Activated CD4-positive, CD25-positive, alpha-beta regulatory T cell treated with anti-CD3 and anti-CD28 coated beads, Interleukin-2, amount 50 U/mL, for 16 hours (primary cell): ENCODE data around the gene SPON2.

Experiments used
- DNase-seq: peaks from one replicate; pipeline ENCODE4 v3.0.0-alpha.2; 2020; ENCODE audit warnings: low read depth, low spot score

Gene SPON2

DNA sequence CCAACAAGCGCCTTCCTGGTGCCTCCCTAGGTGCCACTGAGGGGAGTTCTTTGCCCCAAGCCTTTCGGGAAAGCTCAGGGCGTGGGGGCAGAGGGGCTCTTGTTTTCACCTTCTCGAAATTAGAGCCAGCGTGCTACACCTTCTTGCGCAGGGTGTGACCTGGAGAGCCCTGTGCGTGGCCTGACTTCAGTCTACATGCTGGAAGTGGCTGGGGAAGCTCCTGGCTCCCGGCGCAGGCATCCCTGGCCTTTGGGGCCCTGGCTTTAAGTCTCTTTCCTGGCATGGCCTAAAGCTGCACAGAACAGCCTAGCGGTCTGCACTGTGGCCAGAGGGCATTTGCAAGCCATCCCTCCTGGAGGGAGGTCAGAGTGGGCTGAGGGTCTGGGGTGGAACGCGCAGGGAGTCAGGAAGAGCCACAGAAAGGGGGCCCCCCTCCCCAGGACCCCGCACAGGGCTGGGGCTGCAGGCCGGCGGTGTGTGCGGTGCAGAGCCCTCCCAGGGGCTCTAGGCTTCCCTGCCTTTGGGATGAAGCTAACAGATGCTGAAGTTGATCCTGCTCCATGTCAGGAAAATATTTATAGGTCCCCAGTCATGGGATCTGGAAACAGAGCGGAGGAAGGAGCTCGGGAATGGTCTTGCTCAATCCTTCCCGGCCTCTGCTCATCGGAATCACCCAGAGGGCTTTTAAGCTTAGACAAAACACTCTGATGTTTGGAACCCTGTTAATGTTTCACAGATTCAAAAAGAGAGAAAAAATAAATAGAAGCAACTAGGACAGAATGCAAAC, 781 bp upstream of the SPON2 start:
- DNase-seq = no peak

DNA sequence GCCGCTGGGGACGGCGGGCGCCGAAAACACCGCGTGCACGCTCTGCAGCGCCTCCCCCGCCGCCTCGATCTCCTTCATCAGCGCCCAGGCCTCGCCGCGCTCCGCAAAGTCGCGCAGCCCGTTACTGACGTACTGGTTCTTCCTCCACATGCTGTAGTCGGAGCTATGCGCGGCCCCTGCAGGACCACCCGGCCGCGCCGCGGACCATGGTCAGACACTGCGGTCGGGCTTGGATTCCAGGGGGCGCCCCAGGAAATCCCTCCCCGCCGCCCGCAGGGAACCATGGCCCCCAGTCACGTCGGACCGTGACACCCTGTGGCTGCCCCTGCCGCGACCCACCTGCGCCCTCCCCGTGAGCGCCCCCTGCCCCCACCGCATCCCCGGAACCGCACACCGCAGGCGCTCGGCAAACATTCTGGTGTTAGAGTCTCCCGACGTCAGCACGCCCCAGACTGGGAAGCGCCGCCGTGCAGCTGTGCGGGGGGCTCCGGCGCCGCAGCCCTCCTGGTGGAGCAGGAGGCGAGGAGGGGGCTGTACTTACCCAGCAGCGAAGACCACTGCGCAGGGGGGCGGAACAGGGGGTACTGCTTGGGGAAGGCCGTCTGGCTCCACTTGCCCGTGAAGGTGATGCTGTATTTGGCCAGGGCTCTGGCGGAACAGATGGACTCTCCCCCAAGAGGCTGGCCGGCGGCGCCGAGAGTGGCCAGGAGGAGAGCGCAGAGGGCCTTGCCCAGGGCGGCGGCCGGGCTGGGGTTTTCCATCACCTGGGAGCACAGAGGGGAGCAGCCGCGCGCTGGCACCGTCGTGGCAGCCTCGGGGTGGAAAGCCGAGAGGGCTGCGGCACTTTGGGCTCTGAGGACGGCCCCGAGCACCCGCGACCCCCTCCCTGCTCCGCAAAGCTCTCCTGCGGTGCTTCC, 814 bp downstream of the SPON2 start:
- DNase-seq = no peak

DNA sequence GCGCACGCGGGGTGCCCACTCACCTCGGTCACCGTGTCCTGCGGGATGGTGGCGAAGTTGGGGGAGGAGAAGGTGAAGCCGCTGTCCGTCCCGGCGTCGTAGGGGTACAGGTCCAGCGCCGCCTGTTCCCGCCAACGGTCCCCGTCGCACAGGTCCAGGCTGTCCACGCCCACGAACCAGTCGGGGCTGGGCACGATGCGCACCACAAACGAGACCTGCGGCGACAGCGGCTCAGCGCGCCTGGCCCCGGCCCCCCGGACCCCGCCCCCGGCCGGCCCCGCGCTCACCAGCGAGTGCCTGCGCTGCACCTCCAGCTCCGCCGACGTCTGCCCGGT, 1.4 kb downstream of the SPON2 start:
- no peak for DNase-seq

DNA sequence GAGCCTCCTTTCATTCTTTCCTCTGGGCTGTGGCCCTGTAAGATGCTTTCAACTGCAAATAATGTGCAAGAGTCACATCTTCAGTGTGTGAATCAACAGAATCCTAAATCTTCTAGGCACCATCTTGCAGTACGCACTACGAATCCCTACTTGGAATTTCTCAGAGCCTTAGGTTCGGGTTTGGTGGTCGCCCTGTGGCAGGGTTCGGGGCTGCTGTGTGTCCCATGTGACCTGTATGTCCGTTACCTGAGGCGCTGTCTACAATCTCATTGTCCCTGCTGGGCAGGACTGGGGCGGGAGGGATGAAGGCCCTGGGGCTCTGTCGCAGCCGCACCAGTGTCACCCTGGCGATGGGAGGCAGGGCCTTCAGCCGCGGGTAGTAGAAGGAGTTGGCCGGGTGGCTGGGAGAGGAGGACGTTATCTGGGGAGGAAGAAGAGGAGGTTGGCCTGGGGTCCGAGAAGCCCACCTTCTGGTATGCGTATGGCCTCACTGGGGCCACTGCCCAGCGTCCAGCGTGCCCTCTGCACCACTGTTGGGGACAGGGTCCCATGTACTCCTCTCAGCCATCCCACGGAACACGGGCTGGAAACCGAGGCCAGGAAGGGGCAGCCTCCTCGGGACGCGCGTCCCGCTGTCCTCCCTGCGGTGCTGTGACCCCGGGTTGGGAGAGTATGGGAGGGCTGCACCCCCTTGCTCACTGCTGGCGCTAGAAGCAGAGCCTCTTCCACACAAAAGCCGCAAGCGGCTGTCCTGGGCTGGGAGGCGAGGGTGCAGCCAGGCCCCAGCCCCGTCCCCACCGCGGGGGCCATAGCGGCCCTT, 2.0 kb downstream of the SPON2 start:
- no peak for DNase-seq

DNA sequence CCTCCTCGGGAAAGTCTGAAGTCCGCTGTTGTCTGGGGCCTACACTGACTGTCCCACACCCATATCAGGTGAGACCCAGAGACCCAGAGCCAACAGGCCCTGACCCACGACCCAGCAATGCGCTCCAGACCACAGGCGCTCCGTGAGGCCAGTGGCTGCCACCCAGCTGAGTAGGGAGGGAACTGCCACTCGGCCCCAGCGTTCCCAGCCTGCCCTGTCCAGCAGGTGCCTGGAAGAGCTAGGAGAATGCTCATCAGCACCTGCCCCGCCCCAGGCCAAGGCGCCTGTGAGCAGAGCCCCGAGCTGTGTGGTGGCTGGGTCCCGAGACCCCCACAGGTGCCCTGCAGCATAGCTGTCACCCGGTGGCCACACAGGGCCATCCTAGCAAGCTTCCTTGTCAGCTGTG, 2.7 kb downstream of the SPON2 start:
- no peak for DNase-seq

DNA sequence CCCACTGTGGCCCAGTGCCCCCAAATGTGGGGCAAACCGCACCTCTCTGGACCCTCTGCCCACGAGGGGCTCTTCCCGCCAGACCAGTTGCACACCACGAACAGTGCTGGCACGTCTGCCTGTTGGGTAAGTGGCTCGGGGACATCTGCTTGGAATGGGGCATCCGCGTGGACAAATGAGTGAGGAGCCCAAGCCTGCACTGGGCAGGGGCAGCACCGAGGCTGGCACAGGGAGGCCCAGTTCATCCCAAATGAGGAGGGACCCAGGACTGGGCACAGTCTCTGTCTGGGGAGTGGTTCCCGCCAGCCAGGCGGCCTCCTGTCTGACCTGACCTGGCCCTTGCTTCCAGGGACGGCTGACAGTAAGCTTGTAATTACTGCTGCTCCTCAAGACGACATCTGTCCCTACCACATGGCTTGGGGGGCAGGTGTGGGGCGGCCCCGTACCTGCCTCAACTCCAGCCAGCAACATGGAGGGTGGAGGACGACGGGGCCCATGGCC, 3.2 kb downstream of the SPON2 start:
- DNase-seq = no peak

DNA sequence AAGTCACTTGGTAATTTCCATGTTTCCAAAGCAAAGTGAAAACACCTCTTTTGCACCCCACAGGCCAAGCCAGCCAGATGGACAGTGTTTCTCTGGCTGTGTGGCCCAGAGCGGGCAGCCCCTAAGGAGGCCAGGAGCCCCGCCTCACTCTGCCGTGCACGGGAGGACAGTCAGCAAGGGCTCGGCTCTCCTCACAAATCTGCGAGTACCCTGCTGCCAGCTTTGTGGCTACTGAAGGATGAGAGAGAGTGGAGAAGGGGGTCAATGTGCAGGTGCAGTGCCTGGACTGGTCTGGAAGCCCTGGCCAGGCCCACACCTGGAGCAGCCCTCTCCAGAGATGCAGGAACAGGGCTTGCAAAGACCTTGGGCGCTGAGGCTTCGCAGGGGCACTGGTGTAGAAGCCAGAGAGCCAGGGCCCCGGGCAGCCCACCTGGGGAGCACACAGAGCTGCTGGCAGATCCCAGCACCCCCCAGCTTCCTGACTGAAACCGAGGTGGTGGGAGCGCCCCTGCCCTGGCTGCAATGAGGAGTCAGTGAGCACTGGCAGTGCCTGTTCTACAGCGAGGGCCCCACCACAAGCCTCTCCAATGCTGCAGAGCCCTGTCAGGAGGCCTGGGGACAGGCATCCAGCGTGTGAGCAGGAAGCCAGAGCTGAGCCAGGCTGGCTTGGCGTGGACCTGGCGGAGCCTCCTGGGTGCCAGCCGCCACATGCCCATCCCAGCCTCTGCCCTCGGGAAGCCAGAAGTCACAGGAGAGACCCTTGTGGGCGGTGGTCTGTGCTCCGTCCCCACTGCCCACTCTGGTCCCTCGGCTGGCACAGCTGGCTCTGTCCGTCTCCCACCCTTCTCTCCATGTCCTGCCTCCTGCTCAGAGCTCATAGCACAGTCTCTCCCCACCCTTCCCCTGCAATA, 3.9 kb downstream of the SPON2 start:
- no peak for DNase-seq

DNA sequence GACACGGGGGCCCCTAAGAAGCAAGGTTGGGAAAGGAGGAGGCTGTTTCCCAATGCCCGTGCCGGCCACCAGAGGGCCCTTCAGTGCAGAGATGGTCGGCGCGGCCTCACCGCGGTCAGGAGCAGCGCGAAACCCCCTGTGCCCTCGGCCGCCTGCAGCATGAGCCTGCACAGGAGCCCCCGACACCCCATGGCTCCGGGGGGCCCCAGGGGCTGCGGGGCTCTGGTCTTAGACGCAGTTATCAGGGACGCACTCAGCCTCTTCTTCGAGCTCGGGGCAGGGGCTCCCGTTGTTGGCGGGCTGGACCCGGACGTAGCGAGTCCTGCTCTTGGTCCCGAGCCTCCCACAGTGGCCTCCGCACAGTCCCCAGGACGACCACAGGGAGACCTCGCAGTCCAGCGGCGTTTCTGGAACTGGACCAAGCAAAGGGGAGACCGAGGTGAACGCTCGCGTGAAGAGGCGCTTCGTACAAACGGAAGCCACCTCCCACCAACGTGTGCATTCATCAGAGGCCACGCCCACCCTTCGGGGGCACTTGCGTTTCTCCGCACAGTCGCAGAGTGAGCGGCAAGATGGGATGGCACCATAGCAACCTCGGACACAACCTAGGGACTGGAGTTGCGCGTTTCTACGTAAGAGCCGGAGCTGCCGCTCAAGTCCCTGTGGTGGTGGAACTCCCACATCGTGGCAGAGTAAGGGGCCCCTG, 5.0 kb downstream of the SPON2 start:
- DNase-seq = peak; percentile 76

DNA sequence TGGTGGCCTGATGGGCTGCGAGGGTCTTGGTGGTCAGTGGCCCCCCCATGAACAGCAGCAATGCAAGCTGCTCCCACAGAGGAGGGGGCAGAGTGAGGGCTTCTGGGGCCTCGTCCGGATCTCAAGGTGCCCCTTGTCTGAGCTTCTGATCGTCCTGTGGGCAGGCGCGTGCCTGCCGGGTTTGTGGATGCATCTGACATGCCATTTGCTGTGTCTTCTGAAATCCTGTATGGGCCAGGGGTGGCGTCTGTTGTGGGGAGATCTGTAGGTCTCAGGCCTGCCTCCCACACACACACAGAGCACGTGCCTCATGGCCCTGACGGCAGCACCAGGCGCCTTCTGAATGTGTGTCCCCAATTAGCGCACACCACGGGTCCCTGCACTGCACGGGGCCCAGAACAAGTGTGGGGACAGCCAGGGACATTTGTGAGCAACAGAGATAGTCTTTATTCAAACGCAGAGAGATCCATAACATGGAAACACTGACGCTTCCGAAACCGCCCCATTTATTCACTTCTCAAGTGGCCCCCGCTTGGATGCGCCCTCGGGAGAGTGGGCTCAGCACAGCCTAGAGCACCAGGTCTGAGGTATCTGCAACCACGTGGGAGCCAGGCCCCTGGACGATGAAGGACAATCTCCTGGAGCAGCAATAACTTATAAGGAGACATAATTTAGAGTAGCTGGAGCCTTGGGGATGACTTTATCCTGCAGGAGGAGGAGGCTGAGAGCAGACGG, 5.7 kb downstream of the SPON2 start:
- DNase-seq = no peak

DNA sequence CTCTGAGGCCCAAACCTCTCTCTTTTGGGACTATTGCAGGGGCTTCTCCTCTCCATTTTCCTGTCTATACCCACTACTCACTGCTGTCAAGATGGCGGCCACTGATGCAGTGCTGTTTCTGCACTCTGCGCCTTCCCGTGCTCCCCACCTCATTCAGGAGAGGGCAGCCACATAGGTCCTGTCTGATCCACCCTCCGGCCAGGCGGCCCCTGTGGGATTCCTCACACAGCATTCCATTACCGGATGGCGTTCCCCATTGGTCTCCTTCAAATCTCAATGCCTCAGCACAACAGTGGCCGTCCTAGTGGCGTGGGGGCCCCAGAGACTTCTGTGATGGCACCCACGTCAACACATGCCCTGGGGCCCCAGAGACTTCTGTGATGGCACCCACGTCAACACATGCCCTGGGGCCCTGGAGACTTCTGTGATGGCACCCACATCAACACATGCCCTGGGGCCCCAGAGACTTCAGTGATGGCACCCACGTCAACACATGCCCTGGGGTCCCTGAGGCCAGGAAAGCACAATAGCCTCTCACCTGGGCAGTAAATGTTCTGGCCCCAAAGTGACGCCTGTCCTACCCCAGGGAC, 7.3 kb downstream of the SPON2 start:
- no peak for DNase-seq

DNA sequence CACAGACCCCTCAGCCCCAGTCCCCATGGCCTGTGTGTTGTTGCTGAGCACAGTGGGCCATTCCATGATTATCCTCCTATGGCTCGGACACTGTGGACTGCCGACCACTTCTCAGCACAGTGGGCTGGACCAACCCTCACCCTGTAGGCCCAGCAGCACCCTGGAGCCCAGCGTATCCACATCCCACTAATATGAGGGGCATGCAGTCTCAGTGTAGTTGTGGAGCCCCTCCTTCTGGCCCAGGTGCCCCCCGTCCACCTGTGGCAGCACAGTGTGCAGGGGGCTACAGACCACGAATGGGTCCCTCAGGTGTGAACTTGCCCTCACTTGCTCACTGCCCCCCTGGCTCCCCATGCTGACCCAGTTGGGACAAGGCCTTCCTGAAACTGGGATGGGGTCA, 7.9 kb downstream of the SPON2 start:
- DNase-seq = no peak

DNA sequence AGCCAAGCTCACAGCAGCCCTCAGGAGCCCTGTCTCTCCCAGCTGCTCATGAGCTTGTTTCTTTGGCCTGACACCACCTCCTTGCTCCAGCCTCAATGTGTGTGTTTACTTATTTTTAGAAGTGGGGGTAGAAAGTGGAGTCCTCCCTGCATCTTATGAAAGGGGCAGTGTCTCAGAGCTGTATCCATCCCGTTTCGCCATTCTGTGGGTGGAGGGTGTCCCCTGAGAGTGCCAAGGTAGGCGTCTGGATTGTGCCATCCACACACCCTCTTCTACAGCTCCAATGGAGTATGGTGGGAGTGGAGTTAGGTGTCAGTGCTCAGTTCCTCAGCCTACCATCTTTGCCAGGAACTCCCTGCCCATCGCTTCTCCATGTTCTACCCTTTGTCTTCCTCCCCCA, 8.3 kb downstream of the SPON2 start:
- no peak for DNase-seq

DNA sequence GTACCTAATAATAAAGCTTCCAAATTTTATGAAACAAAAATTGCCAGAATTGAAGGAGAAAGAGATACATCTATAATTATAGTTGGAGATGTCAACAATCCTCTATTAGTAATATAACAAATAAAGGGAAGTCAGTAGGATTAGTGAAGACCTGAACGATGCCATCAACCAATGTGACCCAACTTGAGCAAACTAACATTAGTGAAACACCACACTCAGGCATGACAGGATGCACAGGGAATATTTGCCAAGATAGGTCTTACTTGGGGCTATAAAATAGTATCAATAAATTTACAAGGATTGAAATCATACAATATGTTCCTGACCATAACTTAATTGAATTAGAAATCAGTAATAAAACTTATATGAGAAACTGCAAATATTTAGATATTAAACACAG, 12.0 kb downstream of the SPON2 start:
- no peak for DNase-seq

DNA sequence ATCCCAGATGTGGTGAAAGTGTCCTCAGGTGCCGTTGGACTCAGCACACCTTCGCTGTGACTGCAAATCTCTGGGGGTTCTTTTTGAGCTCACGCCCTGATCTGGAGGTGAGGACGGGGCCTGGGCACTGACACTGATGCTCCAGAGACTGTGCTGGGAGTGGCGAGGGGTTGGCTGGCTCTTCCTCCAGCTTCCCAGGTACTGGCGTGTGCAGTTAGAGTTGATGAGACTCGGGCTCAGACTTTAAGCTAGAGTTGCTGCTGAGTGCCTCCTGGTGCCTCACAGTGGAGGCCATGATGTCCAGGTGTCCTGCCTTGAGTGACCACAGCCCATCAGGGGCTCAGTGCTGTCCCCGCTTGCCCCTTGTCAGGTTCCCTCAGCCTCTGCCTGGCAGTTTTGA, 16.3 kb downstream of the SPON2 start:
- no peak for DNase-seq

DNA sequence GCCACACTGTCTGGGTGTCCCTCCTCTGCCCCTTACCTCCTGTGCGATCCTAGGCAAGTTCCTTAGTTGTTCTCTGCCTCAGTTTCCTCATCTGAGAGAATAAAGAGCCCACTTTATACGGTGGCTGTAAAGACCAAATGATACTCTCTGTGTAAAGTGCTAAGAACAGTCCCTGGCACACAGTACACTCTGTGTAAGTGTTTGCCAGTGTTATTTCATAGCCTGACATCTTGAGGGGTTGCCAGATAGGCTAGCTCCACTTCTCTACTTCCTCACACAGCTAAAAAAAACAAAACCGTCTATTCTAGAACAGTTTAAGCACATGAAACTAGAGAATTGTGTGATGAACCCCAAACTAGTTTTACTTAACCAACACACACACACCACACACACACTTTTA, 17.1 kb downstream of the SPON2 start:
- no peak for DNase-seq

DNA sequence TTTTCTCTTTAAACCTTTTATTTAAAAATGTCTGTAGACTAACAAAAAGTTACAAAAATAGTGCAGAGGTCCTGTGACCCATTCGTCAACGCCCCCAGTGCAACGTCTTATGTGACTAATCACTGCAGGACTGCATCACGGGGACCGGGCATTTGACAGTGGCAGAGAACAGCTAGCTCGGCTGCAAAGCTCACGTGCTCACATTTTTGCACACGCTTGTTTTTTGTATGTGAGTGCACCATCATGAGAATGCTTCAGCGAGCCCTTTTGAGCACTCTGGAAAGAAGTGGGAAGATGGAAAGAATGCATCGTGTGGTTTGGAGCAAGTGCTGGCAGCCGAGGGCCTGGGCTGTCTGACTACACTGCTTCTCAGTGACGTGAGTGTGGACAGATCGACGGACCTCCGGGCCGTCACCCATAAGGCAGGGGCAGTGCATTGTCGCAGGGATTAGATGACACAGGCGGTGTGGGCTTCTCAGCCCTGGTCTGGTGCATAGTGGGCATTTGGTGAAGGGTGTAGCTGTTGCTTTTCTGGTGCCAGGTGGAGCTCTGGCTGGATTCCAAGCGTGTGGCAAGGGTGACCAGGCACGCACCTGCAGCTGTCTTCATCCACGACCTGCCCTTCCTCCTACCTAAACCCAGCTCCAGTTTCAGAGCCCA, 17.7 kb downstream of the SPON2 start:
- no peak for DNase-seq

DNA sequence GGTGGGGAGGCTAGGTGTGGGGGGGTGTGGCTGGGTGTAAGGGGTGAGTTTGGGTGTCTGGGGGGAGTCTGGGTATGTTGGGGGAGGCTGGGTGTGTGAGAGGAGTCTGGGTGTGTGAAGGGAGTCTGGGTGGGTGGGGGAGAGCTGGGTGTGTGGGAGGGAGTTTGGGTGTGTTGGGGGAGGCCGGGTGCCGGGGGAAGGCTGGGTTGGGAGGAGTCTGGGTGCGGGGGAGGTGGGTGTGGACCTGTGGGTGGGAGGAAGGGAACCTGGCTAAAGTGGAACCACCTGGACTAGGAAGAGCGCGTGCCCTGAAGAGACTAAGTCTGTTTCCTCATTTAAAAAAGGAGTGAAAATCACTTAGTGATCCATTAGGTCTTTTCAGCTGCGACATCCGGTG, 18.3 kb downstream of the SPON2 start:
- DNase-seq = no peak

DNA sequence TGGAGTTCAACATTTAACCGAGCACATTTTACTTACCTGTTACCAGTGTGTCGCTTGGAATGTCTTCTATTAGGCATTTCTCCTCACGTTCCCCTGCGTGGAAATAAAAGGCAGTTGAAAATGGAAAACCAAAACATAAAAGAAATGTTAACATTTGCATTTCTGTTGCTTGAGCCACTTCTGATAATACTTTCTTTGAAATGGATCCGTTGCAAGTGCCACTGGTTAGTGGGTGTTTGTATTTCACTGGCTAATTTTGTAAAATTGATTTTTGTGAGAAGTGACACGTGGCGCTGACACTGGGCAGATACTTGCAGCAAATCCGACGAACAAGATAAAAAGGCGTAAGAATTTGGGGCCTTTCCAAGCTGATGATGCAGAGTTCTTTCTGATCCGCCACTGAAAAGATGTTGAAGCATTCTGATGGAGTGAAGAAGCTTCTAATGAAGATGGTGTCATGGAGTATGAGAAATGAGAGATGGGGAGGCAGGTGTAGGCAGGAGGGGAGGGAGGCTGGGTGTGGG, 18.8 kb downstream of the SPON2 start:
- no peak for DNase-seq
